ENCODE data around the gene GRIN2B.

GRCh38 chr12:13986031-13986430 is 4.6 kb upstream of the GRIN2B start:
- no peak for TF ChIP-seq EZH2phosphoT487 (IDR thresholded peaks at IDR 0.05; ENCODE audit: insufficient read depth, low read depth)
- TF ChIP-seq EZH2 (IDR thresholded peaks at IDR 0.05; ENCODE audit: insufficient read depth, poor library complexity, severe bottlenecking) = no peak
